SK-N-MC (cell line): ENCODE results near the gene NEXN.

Experiments used
- EZH2 ChIP-seq: fragments of 200-600 bp; sonication (generic); IDR thresholded peaks from one replicate; pipeline ENCODE4 v1.6.1; 2017; ENCODE audit warnings: antibody characterized with exemption
- POLR2AphosphoS5 ChIP-seq: IDR thresholded peaks from 2 replicates; pipeline ENCODE4 v1.6.1; 2012; ENCODE audit warnings: mild to moderate bottlenecking, low read depth, low read length, borderline replicate concordance

DNA sequence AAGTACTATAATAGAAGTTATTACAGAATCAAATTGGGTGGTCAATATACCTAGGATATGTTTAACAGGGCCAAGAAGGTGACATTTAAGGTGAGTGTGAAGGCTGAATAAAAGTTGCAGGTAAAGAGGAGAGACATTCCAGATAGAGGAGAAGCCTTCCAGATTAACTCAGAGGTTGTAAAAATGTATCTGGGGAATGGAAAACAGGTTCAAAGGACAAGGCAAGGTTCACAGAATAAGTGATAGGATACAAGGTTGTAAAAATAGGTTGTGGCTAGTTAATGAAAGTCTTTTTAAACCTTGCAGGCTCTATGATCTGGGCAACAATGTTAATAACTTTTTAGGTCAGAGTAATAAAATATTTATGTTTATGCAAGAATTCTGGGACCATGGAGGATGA lies 50.2 kb downstream of the NEXN start:
- TF ChIP-seq POLR2AphosphoS5 (no peak), EZH2 (no peak)
